LoVo (cell line): Measurements from ENCODE around the gene REPS2.
A peak's percentile ranks its signal among the peaks of the same experiment; 100 is the strongest.

Experiments used
- DNase-seq: peaks from one replicate; pipeline ENCODE4 v3.0.0-alpha.2; 2016; ENCODE audit warnings: low spot score

The REPS2 gene

DNA sequence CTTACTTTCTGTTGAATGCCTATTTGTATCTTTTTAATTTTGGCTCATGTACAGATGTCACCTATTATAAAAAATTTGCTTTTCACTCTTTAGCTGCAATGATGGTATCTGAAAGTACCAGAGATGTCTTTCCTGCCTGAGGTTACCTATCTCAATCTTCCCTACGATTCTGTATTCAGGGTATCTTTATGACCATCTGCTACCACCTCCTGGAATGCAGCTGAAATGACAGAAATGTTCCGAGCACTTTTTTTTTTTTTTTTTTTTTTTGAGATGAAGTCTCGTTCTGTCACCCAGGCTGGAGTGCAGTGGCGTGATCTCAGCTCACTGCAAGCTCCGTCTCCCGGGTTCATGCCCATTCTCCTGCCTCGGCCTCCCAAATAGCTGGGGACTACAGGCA, 136.4 kb downstream of the REPS2 start:
- DNase-seq = peak; percentile 1

DNA sequence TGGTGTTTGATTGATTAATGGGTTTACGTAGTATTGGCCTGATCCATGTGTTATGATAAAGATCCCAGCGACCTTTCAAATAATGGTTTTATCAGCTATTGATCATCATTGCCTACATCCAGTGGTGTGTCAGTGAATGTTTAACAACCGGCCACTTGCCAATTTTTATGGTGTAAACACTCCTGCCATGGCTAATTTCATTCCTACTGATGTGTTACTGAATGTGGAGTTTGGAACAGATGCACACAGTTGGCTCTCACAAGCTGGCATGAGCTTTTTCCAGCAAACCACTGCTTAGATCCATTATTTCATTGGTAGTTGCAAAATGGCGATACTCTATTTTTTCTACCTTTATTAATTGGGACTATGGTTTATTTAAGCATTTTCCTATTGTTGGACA, 139.9 kb downstream of the REPS2 start:
- no peak for DNase-seq

DNA sequence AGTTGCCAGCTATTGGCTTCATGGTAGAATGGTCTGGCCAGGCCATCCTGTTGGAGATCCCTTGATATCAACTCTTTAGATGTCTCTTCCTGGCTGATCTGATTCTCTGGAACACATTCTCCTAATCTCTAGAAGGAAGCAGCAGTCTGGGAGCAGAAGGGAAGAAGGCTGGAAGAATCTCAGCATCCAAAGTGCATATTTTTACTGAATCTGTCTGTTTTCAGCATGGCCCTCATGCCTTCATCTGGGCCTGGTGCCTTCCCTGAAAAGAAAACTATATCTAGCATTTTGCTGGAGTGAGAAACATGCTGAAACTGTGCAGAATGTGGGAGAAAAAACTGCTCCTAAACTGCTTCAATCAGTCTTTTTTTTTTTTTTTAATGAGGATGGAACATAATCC, 148.7 kb downstream of the REPS2 start:
- DNase-seq = no peak

DNA sequence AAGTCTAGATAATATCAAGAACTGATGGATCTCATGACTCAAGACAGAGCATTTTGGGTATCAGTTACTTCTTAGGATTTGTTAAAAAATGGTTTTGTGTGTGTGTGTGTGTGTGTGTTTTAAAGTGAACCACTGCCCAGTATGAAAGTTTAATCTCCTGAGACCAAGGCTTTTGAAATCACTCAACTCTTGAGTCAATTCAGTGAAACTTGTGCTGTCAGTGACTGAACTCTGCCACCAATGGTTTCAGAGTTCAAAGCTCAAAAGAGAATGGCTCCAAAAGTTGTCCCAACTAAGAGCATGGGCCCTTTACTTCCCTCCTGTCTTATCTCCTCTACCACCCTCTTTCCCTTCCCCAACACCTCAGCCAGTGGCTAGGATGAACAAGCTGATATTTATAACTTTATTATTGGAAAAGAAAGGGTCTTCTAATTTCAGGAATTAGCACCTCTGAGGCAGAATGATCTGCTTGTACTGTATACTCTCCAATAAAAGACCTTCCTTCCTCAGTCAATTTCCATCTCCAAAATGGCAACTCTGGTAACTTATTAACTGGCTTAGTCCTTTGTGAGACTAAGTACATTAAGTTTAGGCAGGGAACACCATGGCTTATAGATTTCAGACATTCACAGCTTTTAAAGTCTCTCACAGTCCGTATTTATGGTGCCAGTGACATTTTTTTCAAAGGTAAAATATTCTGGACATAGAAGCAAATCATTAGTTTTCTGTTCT, 152.2 kb downstream of the REPS2 start:
- no peak for DNase-seq

DNA sequence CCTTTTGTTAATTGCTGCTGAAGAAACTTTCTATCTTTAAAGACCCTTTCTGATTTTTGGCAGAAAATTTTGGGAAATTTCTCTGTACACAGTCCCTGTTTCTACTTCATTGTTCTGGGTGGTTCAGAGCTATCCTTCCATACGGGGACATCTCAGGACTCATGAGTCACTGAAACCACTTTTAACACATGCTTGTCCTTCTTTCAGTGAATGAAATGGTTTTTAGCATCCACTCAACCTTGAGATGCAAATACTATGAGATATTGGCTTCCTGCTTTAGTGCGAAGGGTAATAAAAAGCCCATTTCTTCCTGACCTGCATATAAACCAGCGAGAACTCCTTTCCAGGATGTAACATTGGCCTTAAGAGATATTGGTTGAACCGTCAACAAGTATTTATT, 158.0 kb downstream of the REPS2 start:
- DNase-seq = no peak

DNA sequence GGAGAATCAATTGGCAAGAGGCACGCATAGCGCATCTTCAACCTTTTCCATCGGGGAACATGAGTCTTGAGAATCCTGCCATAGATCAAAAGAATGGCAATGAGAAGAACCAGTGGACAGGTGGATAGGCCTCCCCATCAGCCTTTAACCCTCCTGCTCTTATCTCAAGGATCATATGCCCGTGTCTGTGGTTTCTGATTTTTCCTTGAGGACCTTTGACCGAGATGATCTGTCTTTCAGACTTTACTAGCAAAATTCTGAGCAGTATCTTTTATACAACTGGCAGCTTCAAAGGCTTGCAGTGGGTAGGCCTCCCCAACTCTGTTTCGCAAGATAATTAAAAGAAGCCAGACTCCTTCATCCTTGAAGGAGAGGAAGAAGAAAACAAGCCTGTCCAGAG, 174.4 kb downstream of the REPS2 start:
- DNase-seq = no peak

DNA sequence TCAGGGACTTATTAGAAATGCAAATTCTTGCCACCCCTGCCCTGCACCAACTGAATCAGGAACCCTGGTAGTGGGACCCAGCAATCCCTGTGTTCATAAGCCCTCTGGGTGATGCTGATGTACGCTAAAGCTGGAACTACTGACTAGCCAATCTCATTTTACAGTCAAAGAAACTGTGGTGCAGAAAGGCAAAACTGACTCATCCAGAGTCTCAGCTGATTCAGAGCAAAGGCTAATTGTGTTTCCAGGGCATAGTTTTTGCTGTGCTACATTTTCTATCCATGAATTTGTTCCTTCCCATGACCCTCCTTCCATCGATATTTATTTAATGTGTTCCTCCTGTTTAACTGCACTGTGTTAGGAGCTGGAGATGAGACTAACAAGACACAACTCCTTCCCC, 207.5 kb downstream of the REPS2 start:
- no peak for DNase-seq

DNA sequence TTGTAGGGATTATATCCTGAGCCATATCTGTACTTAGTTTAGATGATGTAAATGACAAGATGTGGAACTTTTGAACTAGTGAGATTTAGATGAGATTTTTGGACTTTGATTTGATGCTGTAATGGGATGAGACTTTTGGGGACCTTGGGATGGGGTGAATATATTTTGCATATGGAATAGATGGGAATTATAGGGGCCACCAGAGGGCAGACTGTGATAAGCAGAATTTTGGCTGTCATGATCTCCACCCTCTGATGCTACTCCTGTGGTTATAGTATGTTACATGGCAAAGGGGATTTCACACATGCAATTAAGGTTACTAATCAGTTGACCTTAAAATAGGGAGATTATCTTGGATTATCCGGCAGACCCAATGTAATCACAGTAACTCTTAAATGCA, 214.5 kb downstream of the REPS2 start:
- DNase-seq = no peak

DNA sequence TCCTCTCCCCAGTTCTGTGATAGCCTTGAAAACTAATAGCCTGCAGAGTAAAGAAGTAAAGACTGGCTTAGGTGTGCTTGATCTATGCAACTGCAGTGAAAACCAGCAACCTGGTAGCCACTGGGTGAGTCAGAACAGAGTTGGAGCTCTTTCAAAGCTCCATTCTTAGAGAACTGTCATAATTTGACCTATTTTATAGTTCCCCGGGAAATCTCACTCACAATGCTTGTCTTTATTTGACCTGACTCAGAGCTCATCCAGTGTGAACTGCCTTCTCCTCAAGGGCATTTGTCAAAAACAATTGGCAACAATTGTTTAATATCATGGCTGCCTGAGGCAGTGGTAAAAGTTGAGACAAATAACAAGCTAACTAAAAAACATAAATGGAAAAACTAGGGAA, 215.5 kb downstream of the REPS2 start:
- DNase-seq = no peak

DNA sequence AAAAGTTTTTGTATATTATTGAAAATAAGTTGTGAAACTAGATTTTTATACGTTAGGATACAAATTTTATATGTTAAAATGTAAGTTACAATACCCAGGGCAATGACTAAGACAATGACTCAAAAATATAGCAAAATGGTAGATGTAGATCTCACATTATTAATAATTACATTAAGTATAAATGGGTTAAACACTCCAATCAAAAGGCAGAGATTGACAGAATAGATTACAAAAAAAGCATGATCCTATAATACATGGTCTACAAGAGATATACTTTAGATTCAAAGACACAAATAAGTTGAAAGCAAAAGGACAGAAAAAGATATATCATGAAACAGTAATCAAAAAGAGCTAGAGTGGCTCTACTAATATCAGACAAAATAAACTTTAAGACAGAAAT, 217.6 kb downstream of the REPS2 start:
- no peak for DNase-seq

DNA sequence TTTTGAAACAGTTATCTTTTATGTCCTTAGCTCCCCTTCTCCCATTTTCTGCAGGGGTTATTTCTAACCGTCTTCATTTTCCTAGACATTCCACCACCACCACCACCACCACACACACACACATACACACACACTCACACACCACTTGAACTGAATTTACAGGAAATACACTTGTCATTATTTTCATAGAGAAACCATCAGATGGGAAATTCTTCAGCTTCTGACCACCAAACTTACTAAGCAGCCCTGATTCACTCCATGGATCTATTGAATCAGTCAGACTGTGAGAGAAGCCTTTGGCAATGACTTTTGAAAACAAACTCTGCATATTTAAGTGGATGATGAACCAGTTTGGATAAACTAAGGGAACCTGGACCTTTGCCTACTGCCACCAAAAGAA, 218.5 kb downstream of the REPS2 start:
- DNase-seq = no peak

DNA sequence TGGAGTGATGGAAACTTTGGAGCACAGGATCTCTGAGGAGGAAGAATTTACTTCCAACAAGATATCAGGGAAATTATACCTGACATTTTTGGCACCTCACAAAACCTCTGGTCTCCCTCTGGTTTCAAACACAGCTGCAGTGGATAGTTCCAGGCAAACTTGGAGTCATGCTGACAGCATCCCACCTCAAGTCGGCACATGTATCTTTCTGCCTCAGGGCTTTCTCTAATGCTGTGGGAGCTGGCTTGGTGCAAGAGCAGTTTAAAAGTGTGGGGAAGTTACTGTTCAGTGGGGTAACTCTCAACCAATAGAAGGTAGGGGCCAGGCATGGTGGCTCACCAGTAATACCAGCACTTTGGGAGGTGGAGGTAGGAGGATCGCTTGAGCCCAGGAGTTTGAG, 221.5 kb downstream of the REPS2 start:
- DNase-seq = no peak

DNA sequence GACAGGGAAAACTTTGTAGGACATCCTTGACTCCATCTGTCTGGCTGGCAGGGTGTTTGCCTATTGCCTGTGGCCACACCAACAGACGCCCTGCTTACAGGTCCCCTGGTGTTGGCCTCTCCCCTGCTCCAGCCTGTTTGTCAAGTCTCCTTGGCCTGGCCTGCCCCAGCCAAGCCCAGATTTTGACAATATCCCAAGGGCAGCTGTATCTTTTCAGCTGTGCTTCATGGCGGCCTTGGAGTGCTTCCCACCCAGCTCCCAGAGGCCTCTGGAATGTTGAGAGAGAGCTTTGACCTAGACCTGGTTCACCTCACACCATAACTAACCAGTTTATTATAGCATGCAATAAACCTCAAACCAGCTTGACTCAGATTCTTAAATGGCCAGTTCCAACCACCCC, 224.5 kb downstream of the REPS2 start:
- DNase-seq = no peak

DNA sequence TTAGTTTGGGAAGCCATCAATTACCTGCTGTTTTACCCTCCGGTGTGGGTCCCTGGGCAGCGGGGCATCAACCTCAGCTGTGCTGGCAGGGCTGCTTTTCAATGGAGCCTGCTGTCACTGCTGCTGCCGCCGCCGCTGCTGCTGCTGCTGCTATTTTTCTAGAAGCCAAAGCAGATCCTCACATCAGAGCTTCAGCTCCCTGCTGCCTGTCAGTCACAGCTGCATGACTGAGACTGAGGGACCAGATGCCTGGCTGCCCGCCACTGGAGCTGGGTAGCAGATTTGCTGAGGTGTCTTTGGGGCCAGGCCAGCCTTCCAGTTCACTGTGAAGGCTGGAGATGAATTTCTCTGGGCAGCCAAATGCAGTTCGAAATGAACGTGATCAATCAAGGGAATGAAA, 228.2 kb downstream of the REPS2 start:
- no peak for DNase-seq

DNA sequence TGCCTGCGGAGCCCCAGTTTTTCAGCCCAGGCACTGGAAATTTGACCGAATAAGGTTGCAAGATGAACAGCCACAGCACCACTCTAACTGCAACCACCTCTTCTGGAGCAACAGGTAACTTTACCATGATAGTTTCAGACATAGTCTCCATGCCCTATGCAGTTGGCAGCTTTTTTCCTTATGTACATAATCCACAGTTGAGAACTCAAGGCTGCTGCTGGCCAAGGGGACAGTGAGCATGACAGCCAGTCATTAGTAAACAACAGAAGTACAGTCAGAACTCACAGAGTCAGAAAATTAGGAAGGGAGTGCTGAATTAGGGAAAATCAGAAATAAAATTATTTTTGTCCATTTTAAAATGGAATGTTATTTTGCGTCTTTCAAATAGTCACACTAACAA, 235.9 kb downstream of the REPS2 start:
- DNase-seq = no peak

DNA sequence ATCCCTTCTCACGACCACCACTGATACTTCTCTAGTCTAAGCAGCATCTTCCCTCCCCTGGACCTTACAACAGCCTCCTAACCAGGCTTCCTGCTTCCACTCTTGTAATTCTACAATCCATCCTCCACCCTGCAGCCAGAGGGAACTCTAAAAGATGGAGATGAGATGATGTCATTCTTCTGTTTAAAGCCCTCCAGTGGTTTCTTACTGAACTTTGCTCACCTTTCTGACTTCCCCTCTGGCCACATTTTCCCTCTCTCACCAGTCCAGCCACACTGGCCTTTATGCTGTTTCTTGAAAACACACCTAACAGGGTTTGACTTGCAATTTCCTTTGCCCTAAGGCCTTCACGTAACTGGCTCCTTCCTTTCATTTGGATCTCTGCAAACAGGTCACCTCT, 237.1 kb downstream of the REPS2 start:
- no peak for DNase-seq

DNA sequence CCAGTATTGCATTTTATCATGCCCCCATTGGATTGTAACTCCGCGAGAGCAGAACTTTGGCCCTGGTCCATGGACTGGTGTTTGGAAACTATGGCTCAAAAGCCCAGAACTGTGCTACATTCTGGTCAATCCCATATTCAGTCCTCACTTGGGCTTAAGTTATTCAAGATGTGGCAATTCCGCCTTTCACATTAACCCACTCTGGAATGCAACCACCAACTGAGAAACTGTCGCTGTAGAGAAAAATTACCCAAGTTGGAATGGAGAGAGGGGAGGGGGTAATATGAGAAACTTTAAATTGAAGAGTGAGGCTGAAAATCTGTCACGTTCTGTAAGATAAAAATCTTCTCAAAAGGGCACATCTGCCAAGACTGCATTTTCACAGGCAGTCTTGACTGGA, 239.0 kb downstream of the REPS2 start:
- no peak for DNase-seq

DNA sequence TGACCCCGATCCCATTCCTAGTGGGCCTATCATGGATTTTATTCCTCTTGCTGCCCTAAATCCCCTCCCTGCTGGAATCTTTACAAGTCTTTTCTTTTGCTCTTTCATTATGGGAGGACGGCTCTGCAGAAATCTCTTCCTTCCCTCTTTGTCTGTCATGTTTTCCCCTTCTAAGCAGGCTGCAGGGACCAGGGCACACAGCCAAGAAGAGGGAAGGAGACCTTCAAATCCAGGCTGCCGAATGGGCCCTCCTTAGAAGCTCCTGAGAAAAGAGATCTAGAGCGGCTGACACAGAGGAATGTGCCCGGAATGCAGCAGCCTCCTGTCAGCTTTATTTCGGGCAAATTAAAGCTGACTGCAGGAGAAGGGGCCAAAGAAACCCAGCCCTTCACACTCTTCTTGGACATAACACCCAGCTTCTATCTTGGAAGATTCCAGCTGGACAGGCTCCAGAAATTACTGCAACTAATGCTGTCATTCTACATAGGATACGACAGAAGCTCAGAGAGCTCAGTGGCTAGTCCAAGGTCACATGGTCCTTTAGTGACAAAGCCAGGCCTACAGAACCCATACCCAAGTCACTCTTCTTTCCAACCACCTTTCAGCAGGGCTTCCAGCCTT, 240.8 kb downstream of the REPS2 start:
- no peak for DNase-seq

DNA sequence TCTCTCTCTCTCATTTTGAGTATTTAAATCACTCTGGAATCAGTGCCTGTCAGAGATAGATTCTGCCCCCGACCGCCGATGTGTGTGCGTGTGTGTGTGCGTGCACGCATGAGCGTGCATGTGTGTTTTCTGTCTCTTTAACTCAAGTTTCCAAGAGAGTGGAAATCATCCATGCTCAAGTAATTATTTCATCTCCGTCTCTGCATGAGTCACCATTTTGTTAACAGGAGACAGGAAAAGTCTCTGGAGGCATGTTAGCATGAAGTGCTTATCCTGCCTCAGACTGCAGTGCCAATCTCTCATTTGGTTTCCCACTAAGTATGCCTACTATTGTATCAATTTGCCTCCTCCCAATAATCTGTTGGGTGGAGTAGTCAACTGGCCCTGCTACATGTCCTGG, 245.6 kb downstream of the REPS2 start:
- no peak for DNase-seq
